ENCODE measurements around the gene AFF2.

AFF2 gene

DNA sequence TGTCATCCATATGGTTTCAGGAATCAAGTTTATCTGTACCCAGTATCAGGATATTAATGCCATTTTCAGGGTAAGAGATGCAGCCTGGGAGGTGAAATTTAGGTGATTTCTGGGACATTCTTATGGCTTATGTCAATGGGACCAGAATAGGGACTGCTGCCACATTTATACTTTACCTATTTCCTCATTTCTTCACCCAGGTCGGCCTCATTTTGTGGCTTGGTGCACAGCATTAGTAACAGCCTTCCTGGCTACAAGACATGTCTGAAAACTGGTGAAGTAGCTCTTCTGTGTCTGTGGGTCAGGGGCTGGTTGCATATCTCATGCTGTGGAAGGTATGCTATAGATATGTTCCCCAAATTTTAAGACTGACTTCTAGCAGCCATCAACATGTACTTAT, 284.8 kb downstream of the AFF2 start:
- DNase-seq (ENCODE audit: low read depth) = no peak
- H3K4me3 ChIP-seq (ENCODE audit: low read length) = no peak overlapping the region
- TF ChIP-seq, protein P1, sequence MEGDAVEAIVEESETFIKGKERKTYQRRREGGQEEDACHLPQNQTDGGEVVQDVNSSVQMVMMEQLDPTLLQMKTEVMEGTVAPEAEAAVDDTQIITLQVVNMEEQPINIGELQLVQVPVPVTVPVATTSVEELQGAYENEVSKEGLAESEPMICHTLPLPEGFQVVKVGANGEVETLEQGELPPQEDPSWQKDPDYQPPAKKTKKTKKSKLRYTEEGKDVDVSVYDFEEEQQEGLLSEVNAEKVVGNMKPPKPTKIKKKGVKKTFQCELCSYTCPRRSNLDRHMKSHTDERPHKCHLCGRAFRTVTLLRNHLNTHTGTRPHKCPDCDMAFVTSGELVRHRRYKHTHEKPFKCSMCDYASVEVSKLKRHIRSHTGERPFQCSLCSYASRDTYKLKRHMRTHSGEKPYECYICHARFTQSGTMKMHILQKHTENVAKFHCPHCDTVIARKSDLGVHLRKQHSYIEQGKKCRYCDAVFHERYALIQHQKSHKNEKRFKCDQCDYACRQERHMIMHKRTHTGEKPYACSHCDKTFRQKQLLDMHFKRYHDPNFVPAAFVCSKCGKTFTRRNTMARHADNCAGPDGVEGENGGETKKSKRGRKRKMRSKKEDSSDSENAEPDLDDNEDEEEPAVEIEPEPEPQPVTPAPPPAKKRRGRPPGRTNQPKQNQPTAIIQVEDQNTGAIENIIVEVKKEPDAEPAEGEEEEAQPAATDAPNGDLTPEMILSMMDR (conservative IDR thresholded peaks at IDR 0.05; ENCODE audit: low read length) = no peak

DNA sequence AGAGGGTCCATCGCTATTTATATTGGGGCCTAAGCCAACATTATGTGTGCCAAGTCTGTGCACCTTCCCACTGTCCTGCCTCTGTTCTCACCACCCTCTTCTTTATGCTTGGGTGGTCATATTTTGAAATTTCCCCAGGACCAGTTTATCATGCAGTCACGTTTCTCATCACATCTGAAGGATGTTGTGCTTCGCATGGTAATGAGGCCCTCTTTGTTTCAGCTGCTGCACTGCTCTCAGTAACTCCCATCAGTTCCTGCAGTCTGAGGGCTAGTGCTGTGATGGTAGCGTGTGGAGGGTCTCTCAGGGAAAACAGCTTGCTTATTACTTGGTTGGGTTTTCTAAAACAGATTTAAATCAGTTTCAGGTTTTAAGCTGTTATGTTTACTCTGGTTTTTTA, 288.0 kb downstream of the AFF2 start:
- no peak for DNase-seq (ENCODE audit: low read depth)
- H3K4me3 ChIP-seq (ENCODE audit: low read length) = no peak overlapping the region
- TF ChIP-seq, protein P1 (conservative IDR thresholded peaks at IDR 0.05; ENCODE audit: low read length) = no peak

- no peak for DNase-seq (ENCODE audit: low read depth)
- H3K4me3 ChIP-seq (ENCODE audit: low read length) = no peak overlapping the region
- TF ChIP-seq, protein P1 (conservative IDR thresholded peaks at IDR 0.05; ENCODE audit: low read length) = no peak
Measured at GRCh38 chrX:148794350-148794749, 293.9 kb downstream of the AFF2 start.

DNA sequence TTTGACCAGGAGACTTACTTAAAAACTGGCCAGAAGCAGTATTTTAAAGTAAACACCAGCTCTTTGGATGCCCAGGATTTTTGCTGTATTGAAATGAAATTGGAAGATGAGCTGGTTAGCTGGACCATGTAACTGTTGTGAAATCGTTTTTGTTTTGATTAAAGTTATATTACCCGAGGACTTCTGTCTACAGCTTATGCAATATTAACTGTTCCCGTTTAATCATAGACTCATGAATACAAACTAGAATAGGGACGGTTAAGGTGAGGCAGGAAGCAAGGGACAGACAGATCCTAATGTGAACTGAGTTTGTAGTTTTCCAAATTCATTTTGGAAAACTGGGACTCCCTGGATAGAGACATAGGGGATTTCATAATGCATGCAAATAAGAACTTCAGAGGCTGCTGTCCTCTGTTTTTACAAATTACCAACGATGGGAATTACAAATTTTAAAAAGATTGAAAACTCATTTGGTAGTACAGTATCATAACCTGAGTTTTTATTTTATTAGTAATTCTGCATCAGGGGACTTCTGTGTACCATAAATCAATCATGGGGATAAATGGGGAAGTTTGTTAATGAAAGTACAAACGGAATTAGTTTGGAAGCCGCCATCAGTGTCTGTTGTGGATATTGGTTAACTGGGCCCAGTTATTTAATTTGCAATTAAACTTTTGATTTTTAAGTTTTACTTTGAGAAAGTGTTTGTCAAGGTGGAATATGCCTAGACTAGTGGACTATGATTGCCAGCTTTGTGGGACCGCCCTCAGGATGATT, 304.4 kb downstream of the AFF2 start:
- H3K4me3 ChIP-seq (ENCODE audit: low read length) = no peak overlapping the region
- DNase-seq (ENCODE audit: low read depth) = peak; percentile 13
- TF ChIP-seq, protein P1 (conservative IDR thresholded peaks at IDR 0.05; ENCODE audit: low read length) = no peak

GRCh38 chrX:148806145-148806870, 305.9 kb downstream of the AFF2 start:
- no peak overlapping the region for H3K4me3 ChIP-seq (ENCODE audit: low read length)
- no peak for DNase-seq (ENCODE audit: low read depth)
- TF ChIP-seq, protein P1 (conservative IDR thresholded peaks at IDR 0.05; ENCODE audit: low read length) = no peak

GRCh38 chrX:148808833-148809232, 308.4 kb downstream of the AFF2 start:
- H3K4me3 ChIP-seq (ENCODE audit: low read length) = no peak overlapping the region
- DNase-seq (ENCODE audit: low read depth) = no peak
- TF ChIP-seq, protein P1 (conservative IDR thresholded peaks at IDR 0.05; ENCODE audit: low read length) = no peak

DNA sequence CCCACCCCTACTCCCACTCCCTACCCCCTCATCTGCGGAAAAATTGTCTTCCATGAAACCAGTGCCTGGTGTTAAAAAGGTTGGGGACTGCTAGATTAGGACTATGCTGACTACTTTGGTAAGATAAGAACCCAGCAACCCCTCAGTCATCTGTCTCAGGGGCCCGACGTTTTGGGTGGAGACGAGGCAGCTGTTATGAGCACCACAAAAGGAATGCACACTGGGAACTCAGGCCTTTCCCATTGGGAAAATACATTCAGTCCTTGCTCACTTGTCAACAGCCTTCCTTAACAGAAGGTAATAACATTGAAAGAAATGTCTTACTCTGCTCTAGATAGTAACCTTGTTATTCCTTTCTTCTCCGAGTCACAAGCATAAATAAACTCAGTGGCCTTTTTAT, 310.8 kb downstream of the AFF2 start:
- peak; percentile 22 for DNase-seq (ENCODE audit: low read depth)
- TF ChIP-seq, protein P1 (conservative IDR thresholded peaks at IDR 0.05; ENCODE audit: low read length) = no peak

More for the DNA sequence above, 310.8 kb downstream of the AFF2 start:
- H3K4me3 ChIP-seq (ENCODE audit: low read length) = no peak overlapping the region
